A549 (cell line): Measurements from ENCODE around the gene ARHGEF4. TPM values are rescaled to one million over a fixed set of nuclear protein-coding genes. Genes with fewer than 3 reads are reported as not detected.
A peak's percentile ranks its signal among the peaks of the same experiment; 100 is the strongest.

ENCODE experiments used
- ATAC-seq, 2 experiments: fragments of 200-7000 bp in 1 of 2; fragments of >200 bp in 1 of 2; cut with Nextera tagmentation in 1 of 2; cut with Tn5 transposase in 1 of 2; 3 replicates each; pipeline versions ENCODE4 v1.8.0 to v1.9.1; 2018 to 2020; ENCODE audit warnings: mild to moderate bottlenecking in 1 of 2, moderate library complexity in 1 of 2
- CTCF ChIA-PET: fragments of 300-600 bp; sonication (Branson Sonifier 250); formaldehyde crosslinking; extraction: SDS; loops from one replicate; lab custom pipeline; 2021; ENCODE audit warnings: antibody characterized with exemption, inconsistent platforms; lab: Yijun Ruan, JAX
- POLR2A ChIA-PET: fragments of 350-600 bp; formaldehyde crosslinking; extraction: SDS; loops from one replicate; lab custom pipeline; 2021; ENCODE audit warnings: antibody characterized with exemption, inconsistent platforms; lab: Yijun Ruan, JAX
- DNase-seq, 2 experiments: peaks; one replicate each; pipeline versions ENCODE4 v3.0.0 to v3.0.0-alpha.2; 2011 to 2016; ENCODE audit warnings: low read depth in 1 of 2, low spot score in 1 of 2
- FAIRE-seq: peaks from 2 replicates; lab custom pipeline; 2011; peaks lifted over from hg19 to GRCh38; lab: Jason Lieb, UNC
- H3K27ac ChIP-seq, 2 experiments: fragments of >200 bp; sonication (Bioruptor Twin); formaldehyde crosslinking; 3 replicates each; pipeline ENCODE4 v1.5.1; 2016 to 2017
- H3K4me1 ChIP-seq: fragments of >200 bp; sonication (Bioruptor Twin); formaldehyde crosslinking; 3 replicates; pipeline ENCODE4 v1.6.1; 2016
- H3K4me2 ChIP-seq: fragments of >200 bp; sonication (Bioruptor Twin); formaldehyde crosslinking; 3 replicates; pipeline ENCODE4 v1.6.1; 2016
- H3K4me3 ChIP-seq: fragments of >200 bp; sonication (Bioruptor Twin); formaldehyde crosslinking; 3 replicates; pipeline ENCODE4 v1.5.1; 2016
- H3K9me3 ChIP-seq: fragments of >200 bp; sonication (Bioruptor Twin); formaldehyde crosslinking; 3 replicates; pipeline ENCODE4 v1.6.1; 2016
- CHD2 ChIP-seq: fragments of 150-350 bp; IDR thresholded peaks from 2 replicates; pipeline ENCODE4 v1.6.1; 2014; ENCODE audit warnings: low read length; ENCODE audit not compliant: partially characterized antibody
- EHF ChIP-seq: fragments of 250-450 bp; sonication (Bioruptor Pico); IDR thresholded peaks from 2 replicates; pipeline ENCODE4 v1.5.0; 2020; ENCODE audit warnings: mild to moderate bottlenecking
- FOXS1 ChIP-seq: fragments of 250-450 bp; sonication (Bioruptor Pico); IDR thresholded peaks from 2 replicates; pipeline ENCODE4 v1.5.0; 2020; ENCODE audit warnings: mild to moderate bottlenecking, moderate library complexity
- HDAC2 ChIP-seq: fragments of 200-600 bp; sonication (generic); IDR thresholded peaks from 2 replicates; pipeline ENCODE4 v1.6.1; 2016
- HEYL ChIP-seq: fragments of 250-450 bp; sonication (Bioruptor Pico); IDR thresholded peaks from 2 replicates; pipeline ENCODE4 v1.8.0; 2021; ENCODE audit warnings: mild to moderate bottlenecking, moderate library complexity
- KDM5A ChIP-seq: fragments of 200-600 bp; sonication (generic); IDR thresholded peaks from 2 replicates; pipeline ENCODE4 v1.6.1; 2016; ENCODE audit warnings: antibody characterized with exemption, mild to moderate bottlenecking
- MAFK ChIP-seq: fragments of 450-650 bp; IDR thresholded peaks from 2 replicates; pipeline ENCODE4 v1.6.1; 2014; ENCODE audit not compliant: partially characterized antibody
- MAZ ChIP-seq: fragments of 150-350 bp; IDR thresholded peaks from 2 replicates; pipeline ENCODE4 v1.6.1; 2014; ENCODE audit warnings: antibody characterized with exemption, low read depth, low read length, borderline replicate concordance
- NFE2L2 ChIP-seq: fragments of 150-350 bp; conservative IDR thresholded peaks from 2 replicates; pipeline ENCODE4 v1.6.1; 2014; ENCODE audit warnings: low read length
- NR3C1 ChIP-seq: fragments of >200 bp; sonication (Bioruptor Twin); formaldehyde crosslinking; IDR thresholded peaks from 3 replicates; pipeline ENCODE4 v1.6.1; 2017
- PHF8 ChIP-seq: fragments of 200-600 bp; sonication (generic); IDR thresholded peaks from 2 replicates; pipeline ENCODE4 v1.6.1; 2016; ENCODE audit warnings: low read depth, mild to moderate bottlenecking, antibody characterized with exemption, moderate library complexity, borderline replicate concordance
- POLR2AphosphoS2 ChIP-seq: conservative IDR thresholded peaks from 2 replicates; pipeline ENCODE4 v1.6.1; 2012; ENCODE audit warnings: low read length, improper control_type of control experiment, inconsistent platforms
- RARB ChIP-seq: fragments of 250-450 bp; sonication (Bioruptor Pico); IDR thresholded peaks from 2 replicates; pipeline ENCODE4 v1.8.0; 2021; ENCODE audit warnings: mild to moderate bottlenecking, moderate library complexity
- RFX5 ChIP-seq: fragments of 450-650 bp; IDR thresholded peaks from 2 replicates; pipeline ENCODE4 v1.7.1; 2014; ENCODE audit warnings: antibody characterized with exemption, mild to moderate bottlenecking, moderate library complexity
- RNF2 ChIP-seq: fragments of 200-600 bp; sonication (generic); IDR thresholded peaks from 2 replicates; pipeline ENCODE4 v1.6.1; 2016; ENCODE audit warnings: low read depth, mild to moderate bottlenecking, antibody characterized with exemption, moderate library complexity, borderline replicate concordance
- SMC3 ChIP-seq: fragments of >200 bp; sonication (Bioruptor Twin); formaldehyde crosslinking; IDR thresholded peaks from 3 replicates; pipeline ENCODE4 v1.6.1; 2018; ENCODE audit warnings: inconsistent platforms
- TP53 ChIP-seq: fragments of 250-450 bp; sonication (Bioruptor Pico); IDR thresholded peaks from 2 replicates; pipeline ENCODE4 v1.5.0; 2021; ENCODE audit warnings: mild to moderate bottlenecking, moderate library complexity
- ZNF302 ChIP-seq: fragments of 250-450 bp; sonication (Bioruptor Pico); IDR thresholded peaks from 2 replicates; pipeline ENCODE4 v1.9.0; 2021; ENCODE audit warnings: inconsistent platforms, mild to moderate bottlenecking, moderate library complexity
- WGBS: methylation state at CpG from one replicate; pipeline ENCODE4 v1.1.6; 2017; ENCODE audit errors: missing lambda C conversion rate; 5-methylcytosine and 5-hydroxymethylcytosine counted together
- polyA plus RNA-seq, 4 experiments: library from polyadenylated mRNA; depleted of rRNA in 3 of 4; stranded (reverse); fragments of >200 nt; fragmentation: RNase III in 1 of 4; extraction: RNeasy Plus Mini Kit Qiagen cat#74134 plus additional on column Dnase treatment in 1 of 4; gene quantifications; 2 replicates in 3 of 4; 3 replicates in 1 of 4; pipeline ENCODE4 v1.2.3, GENCODE V29; 2011 to 2017
- TF ChIP-seq, protein P1 (sequence below): fragments of 200-600 bp; sonication (generic); IDR thresholded peaks from 2 replicates; pipeline ENCODE4 v1.6.1; 2016; ENCODE audit warnings: antibody characterized with exemption, mild to moderate bottlenecking, moderate library complexity
- TF ChIP-seq, protein P2 (sequence below): fragments of >200 bp; sonication (Bioruptor Twin); formaldehyde crosslinking; IDR thresholded peaks from 3 replicates; pipeline ENCODE4 v1.5.1; 2016
- TF ChIP-seq, protein P3 (sequence below): fragments of 250-450 bp; sonication (Bioruptor Pico); IDR thresholded peaks from 2 replicates; pipeline ENCODE4 v1.5.0; 2020; ENCODE audit warnings: low read depth, mild to moderate bottlenecking, moderate library complexity

The ARHGEF4 gene
- polyA plus RNA-seq, 2 of the 4 experiments (the other 2 are of a cell fraction): 1.00 to 2.1 TPM

DNA sequence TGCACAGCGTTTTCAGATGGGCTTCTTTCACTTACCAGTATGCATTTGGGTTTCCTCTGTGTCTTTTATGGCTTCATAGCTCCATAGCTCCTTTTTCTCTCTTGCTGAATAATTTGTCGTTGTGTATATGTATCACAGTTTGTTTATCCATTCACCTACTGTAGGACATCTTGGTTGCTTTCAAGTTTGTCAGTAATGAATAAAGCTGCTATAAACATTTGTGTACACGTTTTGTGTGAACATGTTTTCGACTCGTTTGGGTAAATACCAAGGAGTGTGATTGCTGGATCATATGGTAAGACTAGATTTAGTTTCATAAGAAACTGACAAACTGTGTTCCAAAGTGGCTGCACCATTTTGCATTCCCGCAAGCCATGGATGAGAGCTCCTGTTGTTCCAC lies 161.8 kb downstream of the ARHGEF4 start:
- ATAC-seq (no peak), DNase-seq (no peak), FAIRE-seq (no peak)
- no peak overlapping the region for H3K4me2 ChIP-seq
- H3K27ac ChIP-seq: no peak overlapping the region
- ChIA-PET CTCF (interaction anchor here (1.1 kb wide), 1 partner anchor 34 kb away, joined by 3 read pairs; no protein-coding TSS in a partner anchor), POLR2A (no interaction called here)
- no peaks in the 10 kb centered on the region for H3K9me3 ChIP-seq
- WGBS: 34% methylated on average over 6 of the region's 6 CpGs
- no peak for TF ChIP-seq ZNF302
- TF ChIP-seq, protein P1, sequence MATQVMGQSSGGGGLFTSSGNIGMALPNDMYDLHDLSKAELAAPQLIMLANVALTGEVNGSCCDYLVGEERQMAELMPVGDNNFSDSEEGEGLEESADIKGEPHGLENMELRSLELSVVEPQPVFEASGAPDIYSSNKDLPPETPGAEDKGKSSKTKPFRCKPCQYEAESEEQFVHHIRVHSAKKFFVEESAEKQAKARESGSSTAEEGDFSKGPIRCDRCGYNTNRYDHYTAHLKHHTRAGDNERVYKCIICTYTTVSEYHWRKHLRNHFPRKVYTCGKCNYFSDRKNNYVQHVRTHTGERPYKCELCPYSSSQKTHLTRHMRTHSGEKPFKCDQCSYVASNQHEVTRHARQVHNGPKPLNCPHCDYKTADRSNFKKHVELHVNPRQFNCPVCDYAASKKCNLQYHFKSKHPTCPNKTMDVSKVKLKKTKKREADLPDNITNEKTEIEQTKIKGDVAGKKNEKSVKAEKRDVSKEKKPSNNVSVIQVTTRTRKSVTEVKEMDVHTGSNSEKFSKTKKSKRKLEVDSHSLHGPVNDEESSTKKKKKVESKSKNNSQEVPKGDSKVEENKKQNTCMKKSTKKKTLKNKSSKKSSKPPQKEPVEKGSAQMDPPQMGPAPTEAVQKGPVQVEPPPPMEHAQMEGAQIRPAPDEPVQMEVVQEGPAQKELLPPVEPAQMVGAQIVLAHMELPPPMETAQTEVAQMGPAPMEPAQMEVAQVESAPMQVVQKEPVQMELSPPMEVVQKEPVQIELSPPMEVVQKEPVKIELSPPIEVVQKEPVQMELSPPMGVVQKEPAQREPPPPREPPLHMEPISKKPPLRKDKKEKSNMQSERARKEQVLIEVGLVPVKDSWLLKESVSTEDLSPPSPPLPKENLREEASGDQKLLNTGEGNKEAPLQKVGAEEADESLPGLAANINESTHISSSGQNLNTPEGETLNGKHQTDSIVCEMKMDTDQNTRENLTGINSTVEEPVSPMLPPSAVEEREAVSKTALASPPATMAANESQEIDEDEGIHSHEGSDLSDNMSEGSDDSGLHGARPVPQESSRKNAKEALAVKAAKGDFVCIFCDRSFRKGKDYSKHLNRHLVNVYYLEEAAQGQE: no peak
- no peak for TF ChIP-seq MAZ
- no peaks in the 10 kb centered on the region for H3K4me1 ChIP-seq
- no peak overlapping the region for H3K4me3 ChIP-seq

DNA sequence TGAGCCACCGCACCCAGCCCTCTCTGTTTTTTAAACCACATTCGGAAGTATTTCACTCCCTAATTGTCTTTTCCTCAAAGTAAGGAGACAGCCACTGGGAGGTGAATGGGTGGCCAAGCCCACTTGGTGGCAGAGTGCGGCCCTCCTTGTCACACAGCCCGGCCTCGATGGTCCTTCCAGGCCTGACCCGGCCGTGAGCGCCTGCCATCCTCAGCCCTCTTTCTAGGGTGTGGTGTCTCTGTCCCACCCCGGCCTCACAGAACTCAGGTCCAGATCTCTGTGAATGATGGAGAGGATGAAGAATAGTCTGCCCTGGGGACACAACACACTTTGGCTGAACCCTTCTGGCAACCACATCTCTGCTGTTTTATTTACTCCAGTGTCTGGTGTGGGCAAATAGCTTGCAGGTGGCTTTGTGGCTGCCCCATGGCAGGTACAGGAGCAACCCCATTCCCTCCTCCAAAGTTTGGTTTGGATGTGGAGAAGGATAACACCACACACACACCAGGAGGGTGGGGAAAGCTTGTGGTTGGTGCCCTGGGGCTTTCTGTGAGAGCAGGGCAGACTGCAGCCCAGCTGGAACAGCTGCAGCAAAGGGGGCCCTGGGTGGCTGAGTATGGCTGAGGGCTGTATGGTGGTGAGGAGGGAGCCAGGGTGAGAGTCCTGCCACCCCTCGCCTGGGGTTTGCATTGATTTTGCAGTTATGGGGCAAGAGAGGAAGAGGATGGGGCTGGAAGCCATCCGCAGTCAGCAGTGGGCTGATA lies 167.9 kb downstream of the ARHGEF4 start:
- peak in 1 of 2 experiments; percentile 23; a peak in 1 of 6 replicates for ATAC-seq
- 81% methylated on average over 9 of the region's 11 CpGs for WGBS
- ChIA-PET POLR2A (no interaction called here), CTCF (no interaction called here)
- TF ChIP-seq RNF2: no peak
- no peak for TF ChIP-seq KDM5A
- TF ChIP-seq EHF (CRISPR knock-in tag): no peak
- no peak for TF ChIP-seq PHF8
- TF ChIP-seq FOXS1 (CRISPR knock-in tag): no peak
- no peak for TF ChIP-seq HEYL (CRISPR knock-in tag)
- TF ChIP-seq TP53 (CRISPR knock-in tag): no peak
- no peak for TF ChIP-seq CHD2
- TF ChIP-seq NFE2L2: no peak
- no peak for TF ChIP-seq POLR2AphosphoS2
- TF ChIP-seq, protein P2, sequence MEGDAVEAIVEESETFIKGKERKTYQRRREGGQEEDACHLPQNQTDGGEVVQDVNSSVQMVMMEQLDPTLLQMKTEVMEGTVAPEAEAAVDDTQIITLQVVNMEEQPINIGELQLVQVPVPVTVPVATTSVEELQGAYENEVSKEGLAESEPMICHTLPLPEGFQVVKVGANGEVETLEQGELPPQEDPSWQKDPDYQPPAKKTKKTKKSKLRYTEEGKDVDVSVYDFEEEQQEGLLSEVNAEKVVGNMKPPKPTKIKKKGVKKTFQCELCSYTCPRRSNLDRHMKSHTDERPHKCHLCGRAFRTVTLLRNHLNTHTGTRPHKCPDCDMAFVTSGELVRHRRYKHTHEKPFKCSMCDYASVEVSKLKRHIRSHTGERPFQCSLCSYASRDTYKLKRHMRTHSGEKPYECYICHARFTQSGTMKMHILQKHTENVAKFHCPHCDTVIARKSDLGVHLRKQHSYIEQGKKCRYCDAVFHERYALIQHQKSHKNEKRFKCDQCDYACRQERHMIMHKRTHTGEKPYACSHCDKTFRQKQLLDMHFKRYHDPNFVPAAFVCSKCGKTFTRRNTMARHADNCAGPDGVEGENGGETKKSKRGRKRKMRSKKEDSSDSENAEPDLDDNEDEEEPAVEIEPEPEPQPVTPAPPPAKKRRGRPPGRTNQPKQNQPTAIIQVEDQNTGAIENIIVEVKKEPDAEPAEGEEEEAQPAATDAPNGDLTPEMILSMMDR: no peak
- H3K4me2 ChIP-seq: no peak overlapping the region
- no peak for DNase-seq
- no peaks in the 10 kb centered on the region for H3K9me3 ChIP-seq
- no peak overlapping the region for H3K27ac ChIP-seq
- no peak overlapping the region for H3K4me3 ChIP-seq
- no peaks in the 10 kb centered on the region for H3K4me1 ChIP-seq
- FAIRE-seq: no peak

DNA sequence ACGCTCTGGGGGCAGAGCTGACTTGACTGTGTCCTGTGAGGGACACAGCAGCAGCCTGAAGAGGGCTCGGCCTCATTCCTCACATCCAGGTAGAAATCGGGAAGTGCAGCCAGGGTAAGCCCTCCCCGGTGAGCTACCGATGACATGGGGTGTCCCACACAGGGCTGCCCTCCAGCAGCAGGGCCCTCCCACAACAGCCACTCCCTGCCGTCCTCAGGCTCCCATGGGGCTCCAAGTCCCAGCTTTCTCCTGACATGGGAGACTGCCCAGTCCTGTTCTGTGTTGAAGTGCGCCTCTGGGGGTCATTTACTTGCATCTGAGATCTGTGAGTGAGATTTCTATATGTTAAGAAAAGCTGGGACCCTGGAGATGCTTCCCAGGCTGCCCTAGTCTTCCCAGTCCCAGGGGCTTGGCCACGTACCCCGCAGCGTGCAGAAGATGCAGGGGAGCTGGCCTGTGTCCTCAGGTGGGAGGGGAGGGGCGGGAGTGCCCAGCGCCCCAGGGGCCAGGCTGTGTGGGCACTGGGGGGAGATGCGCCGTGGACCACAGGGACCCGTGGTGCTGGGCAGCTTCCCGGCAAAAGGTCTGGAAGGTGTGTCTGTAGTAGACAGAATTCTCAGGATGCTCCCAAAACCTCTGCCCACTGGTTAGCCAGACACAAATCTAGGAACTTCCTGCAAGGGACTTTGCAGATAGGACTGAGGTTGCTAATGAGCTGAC lies 168.7 kb downstream of the ARHGEF4 start:
- no peak overlapping the region for H3K4me3 ChIP-seq
- no peaks in the 10 kb centered on the region for H3K9me3 ChIP-seq
- ATAC-seq (peak; percentile 45 to 51; a peak in 3 of 6 replicates), FAIRE-seq (no peak), DNase-seq (no peak)
- H3K4me1 ChIP-seq: no peaks in the 10 kb centered on the region
- no peak for TF ChIP-seq HDAC2
- TF ChIP-seq RFX5: no peak
- no peak for TF ChIP-seq MAFK
- TF ChIP-seq SMC3: no peak
- TF ChIP-seq RARB: no peak
- no peak for TF ChIP-seq MAZ
- TF ChIP-seq NR3C1: no peak
- TF ChIP-seq, protein P3, sequence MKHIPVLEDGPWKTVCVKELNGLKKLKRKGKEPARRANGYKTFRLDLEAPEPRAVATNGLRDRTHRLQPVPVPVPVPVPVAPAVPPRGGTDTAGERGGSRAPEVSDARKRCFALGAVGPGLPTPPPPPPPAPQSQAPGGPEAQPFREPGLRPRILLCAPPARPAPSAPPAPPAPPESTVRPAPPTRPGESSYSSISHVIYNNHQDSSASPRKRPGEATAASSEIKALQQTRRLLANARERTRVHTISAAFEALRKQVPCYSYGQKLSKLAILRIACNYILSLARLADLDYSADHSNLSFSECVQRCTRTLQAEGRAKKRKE (CRISPR knock-in tag): no peak
- CTCF ChIA-PET: no interaction called here
- H3K27ac ChIP-seq: no peak overlapping the region
- WGBS: 62% methylated on average over 7 of the region's 16 CpGs
- POLR2A ChIA-PET: no interaction called here
- no peak overlapping the region for H3K4me2 ChIP-seq
